ENCODE results near the gene NTM. TPM values are rescaled to one million over a fixed set of nuclear protein-coding genes. Genes with fewer than 3 reads are reported as not detected.

NTM gene
- total RNA-seq, 1 experiment from 2014 or later, result 16.4 TPM

DNA sequence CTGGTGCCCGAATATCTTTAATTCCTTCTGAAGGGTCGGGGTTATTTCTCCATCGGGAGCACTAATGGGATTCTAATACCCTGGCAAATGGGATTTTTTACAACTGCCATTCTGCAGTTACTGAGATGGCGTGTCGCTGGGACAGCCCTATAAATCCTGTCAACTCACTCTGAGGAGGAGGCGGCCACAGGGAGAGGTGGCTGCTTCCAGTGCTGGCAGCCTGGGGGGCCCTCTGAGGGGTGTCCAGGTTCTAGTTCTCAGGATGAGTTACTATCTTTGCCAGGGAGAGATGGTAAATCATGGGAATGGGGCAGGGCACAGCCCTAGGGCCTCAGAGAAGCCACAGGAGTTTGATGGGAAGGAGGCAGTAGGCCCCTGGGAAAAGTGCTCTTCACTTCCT is 135.9 kb downstream of the NTM start (continued):
- TF ChIP-seq, protein P1, sequence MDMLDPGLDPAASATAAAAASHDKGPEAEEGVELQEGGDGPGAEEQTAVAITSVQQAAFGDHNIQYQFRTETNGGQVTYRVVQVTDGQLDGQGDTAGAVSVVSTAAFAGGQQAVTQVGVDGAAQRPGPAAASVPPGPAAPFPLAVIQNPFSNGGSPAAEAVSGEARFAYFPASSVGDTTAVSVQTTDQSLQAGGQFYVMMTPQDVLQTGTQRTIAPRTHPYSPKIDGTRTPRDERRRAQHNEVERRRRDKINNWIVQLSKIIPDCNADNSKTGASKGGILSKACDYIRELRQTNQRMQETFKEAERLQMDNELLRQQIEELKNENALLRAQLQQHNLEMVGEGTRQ (CRISPR knock-in tag; IDR thresholded peaks at IDR 0.05), result no peak
- no peak for TF ChIP-seq CBFB (CRISPR knock-in tag; IDR thresholded peaks at IDR 0.05; ENCODE audit: low read depth)
- TF ChIP-seq, protein P2, sequence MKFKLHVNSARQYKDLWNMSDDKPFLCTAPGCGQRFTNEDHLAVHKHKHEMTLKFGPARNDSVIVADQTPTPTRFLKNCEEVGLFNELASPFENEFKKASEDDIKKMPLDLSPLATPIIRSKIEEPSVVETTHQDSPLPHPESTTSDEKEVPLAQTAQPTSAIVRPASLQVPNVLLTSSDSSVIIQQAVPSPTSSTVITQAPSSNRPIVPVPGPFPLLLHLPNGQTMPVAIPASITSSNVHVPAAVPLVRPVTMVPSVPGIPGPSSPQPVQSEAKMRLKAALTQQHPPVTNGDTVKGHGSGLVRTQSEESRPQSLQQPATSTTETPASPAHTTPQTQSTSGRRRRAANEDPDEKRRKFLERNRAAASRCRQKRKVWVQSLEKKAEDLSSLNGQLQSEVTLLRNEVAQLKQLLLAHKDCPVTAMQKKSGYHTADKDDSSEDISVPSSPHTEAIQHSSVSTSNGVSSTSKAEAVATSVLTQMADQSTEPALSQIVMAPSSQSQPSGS (CRISPR knock-in tag; IDR thresholded peaks at IDR 0.05; ENCODE audit: borderline replicate concordance, low read depth), result no peak

DNA sequence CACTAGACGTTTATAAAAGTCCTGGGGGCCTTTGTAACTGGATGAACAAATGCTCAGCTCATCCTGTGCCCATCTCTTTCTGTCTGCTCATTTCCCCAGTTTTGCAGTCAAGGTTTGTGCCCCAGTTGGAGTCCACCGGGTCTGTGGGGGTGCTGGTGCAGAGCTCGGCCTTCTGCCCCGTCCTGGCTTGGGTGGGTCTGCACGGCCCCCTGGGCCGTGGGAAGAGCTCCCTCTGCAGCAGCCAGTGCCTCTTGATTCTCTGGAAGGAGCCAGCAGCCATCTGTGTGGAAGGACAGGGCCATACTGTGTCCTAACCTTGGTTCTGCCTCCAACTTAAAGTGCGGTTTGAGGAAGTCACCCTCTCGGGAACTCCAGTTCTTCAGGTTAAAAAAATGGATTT is 140.2 kb downstream of the NTM start:
- peaks cover 3% of the 10 kb centered on the region; the same call in 1 of the 2 replicates for H3K9me3 Mint-ChIP-seq
- no peak overlapping the region for H3K27ac Mint-ChIP-seq
- no peak for DNase-seq (ENCODE audit: low spot score)
- H3K27me3 Mint-ChIP-seq (ENCODE audit: low read depth), result no peaks in the 10 kb centered on the region; the same call in 1 of the 2 replicates
- ChIA-PET CTCF (interaction anchor here (0.6 to 5.8 kb wide), 7 partner anchors 12 to 472 kb away, joined by 3 to 39 read pairs (median 5); no protein-coding TSS in a partner anchor), POLR2A (no interaction called here)
- peaks cover 9% of the 10 kb centered on the region for H3K4me1 Mint-ChIP-seq
- no peak for ATAC-seq
- H3K4me3 Mint-ChIP-seq, result no peak overlapping the region
- H3K36me3 Mint-ChIP-seq, result no peaks in the 10 kb centered on the region
- TF ChIP-seq RELA (CRISPR knock-in tag; IDR thresholded peaks at IDR 0.05; ENCODE audit: borderline replicate concordance) (no peak), CBFB (CRISPR knock-in tag; IDR thresholded peaks at IDR 0.05; ENCODE audit: low read depth) (no peak), ZNF396 (CRISPR knock-in tag; IDR thresholded peaks at IDR 0.05; ENCODE audit: borderline replicate concordance) (no peak), ZNF219 (CRISPR knock-in tag; IDR thresholded peaks at IDR 0.05; ENCODE audit: borderline replicate concordance) (no peak), ELF4 (CRISPR knock-in tag; IDR thresholded peaks at IDR 0.05; ENCODE audit: low read depth) (no peak), NFYB (CRISPR knock-in tag; conservative IDR thresholded peaks at IDR 0.05; ENCODE audit: low read depth) (no peak), ESRRA (CRISPR knock-in tag; IDR thresholded peaks at IDR 0.05; ENCODE audit: borderline replicate concordance) (no peak)
- TF ChIP-seq, protein P3, sequence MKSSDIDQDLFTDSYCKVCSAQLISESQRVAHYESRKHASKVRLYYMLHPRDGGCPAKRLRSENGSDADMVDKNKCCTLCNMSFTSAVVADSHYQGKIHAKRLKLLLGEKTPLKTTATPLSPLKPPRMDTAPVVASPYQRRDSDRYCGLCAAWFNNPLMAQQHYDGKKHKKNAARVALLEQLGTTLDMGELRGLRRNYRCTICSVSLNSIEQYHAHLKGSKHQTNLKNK (CRISPR knock-in tag; IDR thresholded peaks at IDR 0.05), result no peak
- TF ChIP-seq, protein P4, sequence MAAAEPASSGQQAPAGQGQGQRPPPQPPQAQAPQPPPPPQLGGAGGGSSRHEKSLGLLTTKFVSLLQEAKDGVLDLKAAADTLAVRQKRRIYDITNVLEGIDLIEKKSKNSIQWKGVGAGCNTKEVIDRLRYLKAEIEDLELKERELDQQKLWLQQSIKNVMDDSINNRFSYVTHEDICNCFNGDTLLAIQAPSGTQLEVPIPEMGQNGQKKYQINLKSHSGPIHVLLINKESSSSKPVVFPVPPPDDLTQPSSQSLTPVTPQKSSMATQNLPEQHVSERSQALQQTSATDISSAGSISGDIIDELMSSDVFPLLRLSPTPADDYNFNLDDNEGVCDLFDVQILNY (CRISPR knock-in tag; IDR thresholded peaks at IDR 0.05), result no peak
- TF ChIP-seq, protein P5, sequence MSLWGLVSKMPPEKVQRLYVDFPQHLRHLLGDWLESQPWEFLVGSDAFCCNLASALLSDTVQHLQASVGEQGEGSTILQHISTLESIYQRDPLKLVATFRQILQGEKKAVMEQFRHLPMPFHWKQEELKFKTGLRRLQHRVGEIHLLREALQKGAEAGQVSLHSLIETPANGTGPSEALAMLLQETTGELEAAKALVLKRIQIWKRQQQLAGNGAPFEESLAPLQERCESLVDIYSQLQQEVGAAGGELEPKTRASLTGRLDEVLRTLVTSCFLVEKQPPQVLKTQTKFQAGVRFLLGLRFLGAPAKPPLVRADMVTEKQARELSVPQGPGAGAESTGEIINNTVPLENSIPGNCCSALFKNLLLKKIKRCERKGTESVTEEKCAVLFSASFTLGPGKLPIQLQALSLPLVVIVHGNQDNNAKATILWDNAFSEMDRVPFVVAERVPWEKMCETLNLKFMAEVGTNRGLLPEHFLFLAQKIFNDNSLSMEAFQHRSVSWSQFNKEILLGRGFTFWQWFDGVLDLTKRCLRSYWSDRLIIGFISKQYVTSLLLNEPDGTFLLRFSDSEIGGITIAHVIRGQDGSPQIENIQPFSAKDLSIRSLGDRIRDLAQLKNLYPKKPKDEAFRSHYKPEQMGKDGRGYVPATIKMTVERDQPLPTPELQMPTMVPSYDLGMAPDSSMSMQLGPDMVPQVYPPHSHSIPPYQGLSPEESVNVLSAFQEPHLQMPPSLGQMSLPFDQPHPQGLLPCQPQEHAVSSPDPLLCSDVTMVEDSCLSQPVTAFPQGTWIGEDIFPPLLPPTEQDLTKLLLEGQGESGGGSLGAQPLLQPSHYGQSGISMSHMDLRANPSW (CRISPR knock-in tag; conservative IDR thresholded peaks at IDR 0.05; ENCODE audit: low read depth), result no peak
- TF ChIP-seq, protein P6, sequence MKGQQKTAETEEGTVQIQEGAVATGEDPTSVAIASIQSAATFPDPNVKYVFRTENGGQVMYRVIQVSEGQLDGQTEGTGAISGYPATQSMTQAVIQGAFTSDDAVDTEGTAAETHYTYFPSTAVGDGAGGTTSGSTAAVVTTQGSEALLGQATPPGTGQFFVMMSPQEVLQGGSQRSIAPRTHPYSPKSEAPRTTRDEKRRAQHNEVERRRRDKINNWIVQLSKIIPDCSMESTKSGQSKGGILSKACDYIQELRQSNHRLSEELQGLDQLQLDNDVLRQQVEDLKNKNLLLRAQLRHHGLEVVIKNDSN (CRISPR knock-in tag; IDR thresholded peaks at IDR 0.05), result no peak
- TF ChIP-seq, protein P7, sequence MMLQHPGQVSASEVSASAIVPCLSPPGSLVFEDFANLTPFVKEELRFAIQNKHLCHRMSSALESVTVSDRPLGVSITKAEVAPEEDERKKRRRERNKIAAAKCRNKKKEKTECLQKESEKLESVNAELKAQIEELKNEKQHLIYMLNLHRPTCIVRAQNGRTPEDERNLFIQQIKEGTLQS (CRISPR knock-in tag; conservative IDR thresholded peaks at IDR 0.05), result no peak
- TF ChIP-seq, protein P8, sequence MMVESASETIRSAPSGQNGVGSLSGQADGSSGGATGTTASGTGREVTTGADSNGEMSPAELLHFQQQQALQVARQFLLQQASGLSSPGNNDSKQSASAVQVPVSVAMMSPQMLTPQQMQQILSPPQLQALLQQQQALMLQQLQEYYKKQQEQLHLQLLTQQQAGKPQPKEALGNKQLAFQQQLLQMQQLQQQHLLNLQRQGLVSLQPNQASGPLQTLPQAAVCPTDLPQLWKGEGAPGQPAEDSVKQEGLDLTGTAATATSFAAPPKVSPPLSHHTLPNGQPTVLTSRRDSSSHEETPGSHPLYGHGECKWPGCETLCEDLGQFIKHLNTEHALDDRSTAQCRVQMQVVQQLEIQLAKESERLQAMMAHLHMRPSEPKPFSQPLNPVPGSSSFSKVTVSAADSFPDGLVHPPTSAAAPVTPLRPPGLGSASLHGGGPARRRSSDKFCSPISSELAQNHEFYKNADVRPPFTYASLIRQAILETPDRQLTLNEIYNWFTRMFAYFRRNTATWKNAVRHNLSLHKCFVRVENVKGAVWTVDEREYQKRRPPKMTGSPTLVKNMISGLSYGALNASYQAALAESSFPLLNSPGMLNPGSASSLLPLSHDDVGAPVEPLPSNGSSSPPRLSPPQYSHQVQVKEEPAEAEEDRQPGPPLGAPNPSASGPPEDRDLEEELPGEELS (CRISPR knock-in tag; IDR thresholded peaks at IDR 0.05), result no peak
- TF ChIP-seq, protein P1 (CRISPR knock-in tag; IDR thresholded peaks at IDR 0.05), result no peak
- TF ChIP-seq, protein P9, sequence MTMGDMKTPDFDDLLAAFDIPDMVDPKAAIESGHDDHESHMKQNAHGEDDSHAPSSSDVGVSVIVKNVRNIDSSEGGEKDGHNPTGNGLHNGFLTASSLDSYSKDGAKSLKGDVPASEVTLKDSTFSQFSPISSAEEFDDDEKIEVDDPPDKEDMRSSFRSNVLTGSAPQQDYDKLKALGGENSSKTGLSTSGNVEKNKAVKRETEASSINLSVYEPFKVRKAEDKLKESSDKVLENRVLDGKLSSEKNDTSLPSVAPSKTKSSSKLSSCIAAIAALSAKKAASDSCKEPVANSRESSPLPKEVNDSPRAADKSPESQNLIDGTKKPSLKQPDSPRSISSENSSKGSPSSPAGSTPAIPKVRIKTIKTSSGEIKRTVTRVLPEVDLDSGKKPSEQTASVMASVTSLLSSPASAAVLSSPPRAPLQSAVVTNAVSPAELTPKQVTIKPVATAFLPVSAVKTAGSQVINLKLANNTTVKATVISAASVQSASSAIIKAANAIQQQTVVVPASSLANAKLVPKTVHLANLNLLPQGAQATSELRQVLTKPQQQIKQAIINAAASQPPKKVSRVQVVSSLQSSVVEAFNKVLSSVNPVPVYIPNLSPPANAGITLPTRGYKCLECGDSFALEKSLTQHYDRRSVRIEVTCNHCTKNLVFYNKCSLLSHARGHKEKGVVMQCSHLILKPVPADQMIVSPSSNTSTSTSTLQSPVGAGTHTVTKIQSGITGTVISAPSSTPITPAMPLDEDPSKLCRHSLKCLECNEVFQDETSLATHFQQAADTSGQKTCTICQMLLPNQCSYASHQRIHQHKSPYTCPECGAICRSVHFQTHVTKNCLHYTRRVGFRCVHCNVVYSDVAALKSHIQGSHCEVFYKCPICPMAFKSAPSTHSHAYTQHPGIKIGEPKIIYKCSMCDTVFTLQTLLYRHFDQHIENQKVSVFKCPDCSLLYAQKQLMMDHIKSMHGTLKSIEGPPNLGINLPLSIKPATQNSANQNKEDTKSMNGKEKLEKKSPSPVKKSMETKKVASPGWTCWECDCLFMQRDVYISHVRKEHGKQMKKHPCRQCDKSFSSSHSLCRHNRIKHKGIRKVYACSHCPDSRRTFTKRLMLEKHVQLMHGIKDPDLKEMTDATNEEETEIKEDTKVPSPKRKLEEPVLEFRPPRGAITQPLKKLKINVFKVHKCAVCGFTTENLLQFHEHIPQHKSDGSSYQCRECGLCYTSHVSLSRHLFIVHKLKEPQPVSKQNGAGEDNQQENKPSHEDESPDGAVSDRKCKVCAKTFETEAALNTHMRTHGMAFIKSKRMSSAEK (CRISPR knock-in tag; IDR thresholded peaks at IDR 0.05; ENCODE audit: borderline replicate concordance), result no peak
- TF ChIP-seq, protein P10, sequence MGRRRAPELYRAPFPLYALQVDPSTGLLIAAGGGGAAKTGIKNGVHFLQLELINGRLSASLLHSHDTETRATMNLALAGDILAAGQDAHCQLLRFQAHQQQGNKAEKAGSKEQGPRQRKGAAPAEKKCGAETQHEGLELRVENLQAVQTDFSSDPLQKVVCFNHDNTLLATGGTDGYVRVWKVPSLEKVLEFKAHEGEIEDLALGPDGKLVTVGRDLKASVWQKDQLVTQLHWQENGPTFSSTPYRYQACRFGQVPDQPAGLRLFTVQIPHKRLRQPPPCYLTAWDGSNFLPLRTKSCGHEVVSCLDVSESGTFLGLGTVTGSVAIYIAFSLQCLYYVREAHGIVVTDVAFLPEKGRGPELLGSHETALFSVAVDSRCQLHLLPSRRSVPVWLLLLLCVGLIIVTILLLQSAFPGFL (CRISPR knock-in tag; IDR thresholded peaks at IDR 0.05; ENCODE audit: borderline replicate concordance), result no peak
